NCI-H446 (cell line): ENCODE results near the gene GIMAP8.
"Not testable (repeated sequence)": the region's sequence is repeated elsewhere in the genome, so short reads cannot be mapped to it uniquely, and the experiment has no call there.

Experiments
- DNase-seq, 2 experiments: peaks; one replicate each; lab custom pipeline; 2025; lab: John Stamatoyannopoulos, UW

Gene GIMAP8

DNA sequence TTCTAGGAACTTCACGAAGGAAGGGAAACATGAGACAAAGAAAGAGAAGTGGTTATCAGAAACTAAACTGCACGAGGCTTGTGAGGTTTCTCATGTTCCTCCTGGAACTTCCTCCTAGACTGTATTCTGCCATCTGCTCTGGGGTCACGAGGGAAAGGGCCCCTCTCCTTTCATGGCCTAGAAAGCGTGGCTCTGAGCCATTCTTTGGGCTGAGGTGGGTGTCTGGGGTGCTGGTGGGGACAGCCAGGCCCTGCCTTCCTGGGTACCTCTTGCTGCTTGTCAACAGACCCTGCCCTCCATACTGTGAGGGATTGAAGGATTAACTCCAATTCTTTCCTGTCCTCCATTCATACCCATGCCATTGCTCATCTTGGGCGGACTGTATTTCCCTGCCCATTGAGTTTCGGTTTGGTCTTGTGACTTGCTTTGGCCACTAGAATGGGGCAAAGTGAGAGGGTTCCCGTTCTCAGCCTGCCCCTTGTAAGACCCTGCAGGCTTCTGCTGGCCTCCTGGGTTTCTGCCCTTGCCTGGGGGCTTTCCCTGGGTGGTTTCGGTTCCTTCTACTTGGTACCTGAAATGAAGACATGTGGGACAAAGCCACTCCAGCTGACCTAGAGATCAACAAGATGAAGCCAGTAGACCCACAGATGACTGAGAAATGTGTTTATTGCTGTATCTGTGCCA lies 14.9 kb upstream of the GIMAP8 start:
- DNase-seq, result no peak

DNA sequence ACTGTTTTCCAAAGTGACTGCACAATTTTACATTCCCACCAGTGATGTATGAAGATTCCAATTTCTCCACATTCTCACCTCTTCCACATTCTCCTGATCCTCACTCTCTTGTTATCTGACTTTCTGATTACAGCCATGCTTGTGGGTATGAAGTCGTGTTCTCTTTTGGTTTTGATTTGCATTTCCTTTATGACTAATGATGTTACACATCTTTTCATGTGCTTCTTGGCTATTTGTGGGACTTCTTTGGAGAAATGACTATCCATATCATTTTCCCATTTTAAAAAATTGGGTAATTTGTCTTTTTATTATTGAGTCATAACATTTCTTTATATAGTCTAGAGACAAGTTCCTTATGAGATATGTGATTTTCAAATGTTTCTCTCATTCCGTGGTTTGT lies 10.5 kb upstream of the GIMAP8 start:
- DNase-seq, result no peak

- no peak for DNase-seq
These were observed 8.9 kb upstream of the GIMAP8 start for GRCh38 chr7:150441524-150441923.

DNA sequence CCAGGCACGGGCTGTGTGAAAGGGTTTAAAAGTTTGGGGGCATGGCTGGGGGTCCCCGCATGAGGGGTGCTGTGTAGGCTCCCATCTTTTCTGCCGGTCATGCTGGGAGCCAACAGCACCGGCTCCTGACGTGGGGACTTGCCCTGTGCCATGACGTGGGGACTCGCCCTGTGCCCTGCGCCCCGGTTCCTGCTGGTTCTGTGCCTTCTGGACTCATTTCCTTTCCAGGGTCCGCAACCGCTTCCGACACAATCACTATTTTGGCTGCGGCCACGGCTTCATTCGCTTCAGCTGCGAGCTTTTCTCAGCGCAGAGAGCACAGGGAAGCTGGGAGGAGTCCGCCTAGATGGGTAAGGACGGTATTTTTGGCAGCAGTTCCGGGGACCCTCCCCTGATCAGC lies 7.6 kb upstream of the GIMAP8 start:
- no peak for DNase-seq

GRCh38 chr7:150443793-150444540 lies 6.5 kb upstream of the GIMAP8 start:
- no peak for DNase-seq

GRCh38 chr7:150444674-150445365 lies 5.6 kb upstream of the GIMAP8 start:
- DNase-seq, result no peak

DNA sequence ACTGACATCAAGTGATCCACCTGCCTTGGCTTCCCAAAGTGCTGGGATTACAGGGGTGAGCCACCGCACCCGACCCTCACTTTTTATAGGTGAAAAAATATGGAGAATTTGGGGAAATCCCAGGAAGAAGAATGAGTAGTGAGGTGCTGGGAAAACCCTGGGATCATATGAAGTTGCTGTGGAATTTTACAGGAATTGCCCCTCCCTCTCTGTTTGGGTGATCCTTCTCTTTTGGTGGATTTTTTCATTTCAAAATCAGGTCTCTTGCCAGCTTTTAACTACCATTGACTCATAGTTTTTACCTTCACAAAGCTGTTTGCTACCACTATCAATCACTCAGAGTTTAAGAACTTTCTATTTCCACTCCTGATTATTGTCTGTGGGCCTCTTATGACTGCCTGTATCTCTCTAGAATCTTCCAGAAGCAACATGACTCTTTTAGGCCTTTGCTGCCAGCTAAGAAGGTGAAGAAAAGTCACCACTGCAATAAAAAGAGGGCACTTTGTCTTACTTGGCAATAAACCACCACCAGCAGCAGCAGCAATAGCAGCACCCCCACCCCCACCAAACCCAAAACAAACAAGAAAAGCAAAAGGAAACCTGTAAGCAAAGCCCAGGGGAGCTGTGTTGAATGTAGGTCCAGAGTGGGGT lies 4.0 kb upstream of the GIMAP8 start:
- DNase-seq, result no peak

DNA sequence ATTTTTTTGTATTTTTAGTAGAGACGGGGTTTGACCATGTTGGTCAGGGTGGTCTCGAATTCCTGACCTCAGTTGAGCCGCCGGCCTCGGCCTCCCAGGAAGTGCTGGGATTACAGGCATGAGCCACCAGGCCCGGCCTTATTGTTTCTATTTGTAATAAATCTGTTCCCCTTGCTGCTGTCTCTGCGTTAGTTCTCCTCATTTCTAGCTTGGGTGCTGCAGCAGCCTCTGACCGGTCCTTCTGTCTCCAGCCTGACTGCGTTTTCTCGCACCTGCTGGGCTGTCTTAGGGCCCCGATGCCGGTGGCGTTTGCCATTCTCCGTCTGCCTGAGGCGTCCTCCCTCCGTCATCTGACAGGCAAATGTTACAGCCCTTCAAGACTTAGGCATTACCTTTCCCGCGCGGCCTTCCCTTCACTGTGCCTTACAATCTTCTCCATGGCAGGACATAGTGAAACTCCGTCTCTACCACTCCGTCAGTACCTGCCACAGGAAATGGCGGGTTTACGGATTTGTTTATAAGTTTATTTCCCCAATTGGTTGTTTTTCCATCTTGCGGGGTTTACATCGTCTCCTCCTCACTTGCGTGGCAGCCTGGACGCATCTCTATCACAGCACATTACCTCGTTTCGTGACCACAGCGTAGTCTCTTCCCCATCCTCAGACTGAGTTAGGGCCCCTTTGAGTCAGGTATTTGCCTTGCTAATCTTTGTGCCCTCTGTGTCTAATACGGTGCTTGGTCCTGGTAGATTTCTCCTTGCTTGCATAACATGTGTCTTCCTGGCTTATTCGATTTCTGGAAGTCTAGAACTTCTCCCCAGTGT lies 2.3 kb upstream of the GIMAP8 start:
- DNase-seq, result no peak

GRCh38 chr7:150448789-150449147 lies 1.7 kb upstream of the GIMAP8 start:
- DNase-seq, result peak; percentile 25 to 59

DNA sequence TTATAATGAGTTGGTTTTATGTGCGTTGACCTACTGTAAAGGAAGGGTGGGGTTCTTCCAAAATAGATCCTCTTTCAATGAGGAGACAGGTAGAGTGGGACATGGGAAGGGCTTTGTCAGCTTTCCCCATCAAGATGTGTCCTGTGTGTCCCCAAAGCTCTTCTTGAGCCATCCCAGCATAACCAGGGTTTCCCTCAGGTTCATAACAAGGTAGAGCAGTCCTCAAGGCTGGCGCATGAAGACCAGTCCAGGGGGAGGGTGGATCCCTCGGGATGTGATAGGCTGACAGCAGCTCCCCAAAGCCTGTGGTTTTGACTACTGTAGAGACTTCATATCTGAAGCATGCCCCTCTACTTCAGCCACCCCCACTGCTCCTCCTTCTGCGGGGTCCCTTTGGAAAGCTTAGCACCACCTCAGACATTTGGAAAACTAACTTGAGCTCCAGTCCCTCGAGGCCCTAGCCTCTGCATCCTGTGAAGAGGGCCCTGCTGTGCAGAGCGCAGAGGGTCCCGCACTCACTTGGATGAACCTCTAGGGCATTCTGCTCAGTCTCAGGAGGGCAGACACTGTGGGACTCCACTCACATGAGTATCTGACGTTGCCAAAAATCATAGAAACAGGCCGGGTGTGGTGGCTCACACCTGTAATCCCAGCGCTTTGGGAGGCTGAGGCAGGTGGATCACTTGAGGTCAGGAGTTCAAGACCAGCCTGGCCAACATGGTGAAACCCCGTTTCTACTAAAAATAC lies 1.1 kb upstream of the GIMAP8 start:
- no peak for DNase-seq

GRCh38 chr7:150451097-150451793 lies 815 bp downstream of the GIMAP8 start:
- DNase-seq, result no peak

GRCh38 chr7:150451833-150452461 lies 1.5 kb downstream of the GIMAP8 start:
- no peak for DNase-seq

DNA sequence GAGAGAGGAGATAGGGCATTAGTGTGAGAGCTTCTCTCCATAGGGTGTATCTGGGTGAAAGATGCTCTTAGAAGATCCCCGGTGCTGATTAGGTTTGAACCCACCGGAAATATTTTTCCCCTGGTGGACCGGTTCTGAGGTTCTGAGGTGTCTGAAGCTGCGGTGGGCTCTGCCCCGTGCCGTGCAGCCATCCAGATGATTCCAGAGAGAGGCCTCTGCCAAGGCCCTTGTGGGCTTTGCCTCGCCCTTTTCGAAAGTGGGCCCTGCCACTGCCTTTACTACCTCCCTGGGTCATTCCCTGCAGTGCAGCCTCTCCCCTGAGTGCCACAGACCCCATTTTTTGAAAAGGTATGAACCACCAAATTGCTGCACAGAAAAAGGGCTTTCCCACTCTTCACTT lies 2.8 kb downstream of the GIMAP8 start:
- no peak for DNase-seq

- no peak for DNase-seq
These were observed 3.5 kb downstream of the GIMAP8 start for GRCh38 chr7:150453892-150454291.

- DNase-seq, result not testable (repeated sequence)
These were observed 6.6 kb downstream of the GIMAP8 start for GRCh38 chr7:150457064-150457463.

DNA sequence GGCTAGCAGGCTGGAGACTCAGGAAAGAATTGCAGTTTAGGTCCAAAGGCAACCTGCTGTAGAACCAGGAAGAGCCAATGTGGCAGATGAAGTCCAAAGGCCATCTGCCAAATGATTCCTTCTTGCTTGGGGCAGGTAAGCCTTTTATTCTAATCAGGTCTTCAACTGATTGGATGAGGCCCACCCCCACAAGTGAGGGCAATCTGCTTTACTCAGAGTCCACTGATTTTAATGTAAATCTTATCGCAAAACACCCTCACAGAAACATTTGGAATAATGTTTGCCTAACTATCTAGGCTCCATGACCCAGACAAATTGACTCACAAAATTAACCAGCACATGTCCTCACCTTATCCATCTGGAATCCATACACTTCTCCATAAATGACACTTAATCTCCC lies 7.8 kb downstream of the GIMAP8 start:
- DNase-seq, result no peak

DNA sequence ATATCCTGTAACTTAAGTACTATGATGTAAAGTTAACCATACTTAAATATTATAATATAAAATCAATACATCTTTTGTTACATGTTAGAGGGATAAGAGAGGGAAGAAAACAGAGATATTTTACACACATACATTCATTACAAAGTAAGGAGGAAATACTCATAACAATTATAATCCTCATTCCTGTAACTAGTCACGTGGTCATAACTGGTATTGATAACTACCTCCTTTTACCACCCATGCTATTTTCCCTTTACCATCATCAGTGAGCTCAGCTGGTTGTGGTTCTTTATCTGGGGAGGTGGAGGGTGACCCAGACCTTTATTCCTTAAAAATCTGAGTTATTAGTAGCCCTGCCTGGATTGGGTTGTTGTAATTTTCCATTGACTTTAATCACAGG lies 8.3 kb downstream of the GIMAP8 start:
- no peak for DNase-seq

DNA sequence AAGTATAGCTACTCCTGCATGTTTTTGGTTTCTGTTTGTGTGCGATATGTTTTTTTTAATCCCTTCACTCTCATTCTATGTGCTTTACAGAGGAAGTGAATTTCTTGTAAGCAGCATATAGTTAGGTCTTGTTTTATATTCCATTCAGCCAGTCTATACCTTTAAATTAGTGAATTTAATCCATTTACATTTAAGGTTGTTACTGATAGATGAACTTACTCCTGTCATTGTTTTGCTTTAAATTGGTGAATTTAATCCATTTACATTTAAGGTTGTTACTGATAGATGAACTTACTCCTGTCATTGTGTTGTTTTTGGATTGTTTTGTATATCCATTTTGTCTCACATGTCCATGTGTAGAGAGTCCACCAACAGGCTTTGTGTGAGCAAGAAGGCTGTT lies 11.1 kb downstream of the GIMAP8 start:
- DNase-seq, result no peak

DNA sequence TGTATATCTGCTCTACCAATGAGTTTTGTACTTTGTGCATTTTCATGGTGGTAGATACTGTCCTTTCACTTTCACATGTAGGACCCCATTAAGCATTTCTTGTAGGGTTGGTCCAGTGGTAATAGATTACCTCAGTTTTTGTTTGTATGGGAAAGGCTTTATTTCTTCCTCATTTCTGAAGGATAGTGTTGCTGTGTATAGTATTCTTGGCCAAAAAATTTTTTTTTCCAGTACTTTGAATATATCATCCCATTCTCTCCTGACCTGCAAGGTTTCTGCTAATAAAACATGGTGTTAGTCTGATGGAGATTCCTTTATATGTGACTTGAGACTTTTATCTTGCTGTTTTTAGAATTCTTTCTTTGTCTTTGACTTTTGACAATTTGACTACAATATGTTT lies 12.0 kb downstream of the GIMAP8 start:
- no peak for DNase-seq

GRCh38 chr7:150463461-150463860 lies 13.0 kb downstream of the GIMAP8 start:
- no peak for DNase-seq
